GM12878 (cell line): ENCODE data around the gene PAPOLA. TPM values are rescaled to one million over a fixed set of nuclear protein-coding genes. Genes with fewer than 3 reads are reported as not detected.

Experiments
- ATAC-seq: fragments of 200-7000 bp; cut with Tn5 transposase; 3 replicates; pipeline ENCODE4 v1.9.1; 2020; ENCODE audit warnings: mild to moderate bottlenecking, moderate library complexity
- BruUV-seq: library from RNA; stranded (reverse); fragments of 400-500 nt; replicated peaks from 2 replicates; lab custom pipeline; 2021; lab: Mats Ljungman, UMichigan
- CTCF ChIA-PET: fragments of 300-600 bp; sonication (Branson Sonifier 250); formaldehyde crosslinking; extraction: SDS; loops from one replicate; lab custom pipeline; 2021; ENCODE audit warnings: inconsistent platforms; lab: Yijun Ruan, JAX
- POLR2A ChIA-PET: fragments of 350-600 bp; formaldehyde crosslinking; extraction: SDS; loops from one replicate; lab custom pipeline; 2021; ENCODE audit warnings: inconsistent platforms; lab: Charles Lee
- RAD21 ChIA-PET: fragments of 300-600 bp; sonication (Branson Sonifier 250); formaldehyde crosslinking; loops from one replicate; lab custom pipeline; 2023; ENCODE audit warnings: antibody characterized with exemption; ENCODE audit not compliant: unreplicated experiment; lab: Charles Lee
- SMC1A ChIA-PET: fragments of 300-600 bp; sonication (Branson Sonifier 250); formaldehyde crosslinking; loops from one replicate; lab custom pipeline; 2023; ENCODE audit not compliant: unreplicated experiment, uncharacterized antibody; lab: Charles Lee
- DNase-seq: peaks from one replicate; pipeline ENCODE4 v3.0.0-alpha.2; 2011; ENCODE audit warnings: low read depth, low spot score
- FAIRE-seq: peaks from 3 replicates; lab custom pipeline; 2011; peaks lifted over from hg19 to GRCh38; lab: Jason Lieb, UNC
- H2AFZ ChIP-seq: 2 replicates; pipeline ENCODE4 v1.6.0; 2011; ENCODE audit warnings: low read depth, low read length, control low read depth; ENCODE audit not compliant: control insufficient read depth
- H3K27ac ChIP-seq: 2 replicates; pipeline ENCODE4 v1.5.1; 2011; ENCODE audit warnings: control low read depth; ENCODE audit not compliant: control insufficient read depth, insufficient read depth
- H3K27me3 ChIP-seq, 2 experiments: replicated peaks in 1 of 2; 2 replicates each; pipeline versions ENCODE4 v1.6.0 to v1.6.1; 2011; ENCODE audit warnings: low read length in 1 of 2; ENCODE audit not compliant: control insufficient read depth in 2 of 2, insufficient read depth in 2 of 2
- H3K36me3 ChIP-seq, 2 experiments: 2 replicates each; pipeline ENCODE4 v1.5.1; 2011; ENCODE audit warnings: low read length in 1 of 2; ENCODE audit not compliant: control insufficient read depth in 2 of 2, insufficient read depth in 2 of 2
- H3K4me1 ChIP-seq: 2 replicates; pipeline ENCODE4 v1.6.1; 2011; ENCODE audit warnings: mild to moderate bottlenecking, low read length, moderate library complexity, mixed read lengths; ENCODE audit not compliant: control insufficient read depth, insufficient read depth
- H3K4me2 ChIP-seq: 2 replicates; pipeline ENCODE4 v1.6.0; 2011; ENCODE audit warnings: control low read depth; ENCODE audit not compliant: control insufficient read depth, insufficient read depth
- H3K4me3 ChIP-seq: fragments of 200-600 bp; sonication (generic); 2 replicates; pipeline ENCODE4 v1.5.1; 2016
- H3K79me2 ChIP-seq: 2 replicates; pipeline ENCODE4 v1.6.0; 2011; ENCODE audit warnings: low read length; ENCODE audit not compliant: control insufficient read depth, insufficient read depth
- H3K9ac ChIP-seq: 2 replicates; pipeline ENCODE4 v1.8.0; 2011; ENCODE audit warnings: low read length, control low read depth, mixed read lengths; ENCODE audit not compliant: control insufficient read depth, insufficient read depth
- H3K9me3 ChIP-seq: replicated peaks from 3 replicates; pipeline ENCODE4 v1.5.1; 2011; ENCODE audit warnings: mild to moderate bottlenecking, low read length; ENCODE audit not compliant: control insufficient read depth, insufficient read depth
- H4K20me1 ChIP-seq: 2 replicates; pipeline ENCODE4 v1.6.0; 2011; ENCODE audit not compliant: control insufficient read depth, insufficient read depth
- BACH1 ChIP-seq: fragments of 450-650 bp; IDR thresholded peaks from 2 replicates; pipeline ENCODE4 v1.6.1; 2017; ENCODE audit warnings: mild to moderate bottlenecking, borderline replicate concordance
- BCL11A ChIP-seq: IDR thresholded peaks from 2 replicates; pipeline ENCODE4 v1.6.1; 2011; ENCODE audit warnings: low read depth, low read length
- BRCA1 ChIP-seq: IDR thresholded peaks from 2 replicates; pipeline ENCODE4 v1.6.1; 2011; ENCODE audit warnings: low read depth, low read length, improper control_type of control experiment
- ELK1 ChIP-seq: IDR thresholded peaks from 2 replicates; pipeline ENCODE4 v1.6.1; 2012; ENCODE audit warnings: low read depth, low read length, improper control_type of control experiment
- MEF2A ChIP-seq: IDR thresholded peaks from 2 replicates; pipeline ENCODE4 v1.6.1; 2011; ENCODE audit warnings: low read depth, mild to moderate bottlenecking, low read length, moderate library complexity; ENCODE audit not compliant: insufficient read depth
- MLLT1 ChIP-seq: fragments of 450-650 bp; IDR thresholded peaks from 2 replicates; pipeline ENCODE4 v1.6.1; 2016; ENCODE audit warnings: mild to moderate bottlenecking
- MYC ChIP-seq: IDR thresholded peaks from 2 replicates; pipeline ENCODE4 v1.6.1; 2011; ENCODE audit warnings: mild to moderate bottlenecking, low read length, moderate library complexity, inconsistent platforms; ENCODE audit not compliant: insufficient read depth, insufficient replicate concordance, insufficient read length, severe bottlenecking
- NFYB ChIP-seq: IDR thresholded peaks from 2 replicates; pipeline ENCODE4 v1.6.1; 2011; ENCODE audit warnings: low read depth, mild to moderate bottlenecking, low read length, improper control_type of control experiment, moderate library complexity; ENCODE audit not compliant: insufficient read depth
- PAX8 ChIP-seq: fragments of 450-650 bp; IDR thresholded peaks from 2 replicates; pipeline ENCODE4 v1.6.1; 2017; ENCODE audit warnings: mild to moderate bottlenecking, moderate library complexity
- POLR2A ChIP-seq: IDR thresholded peaks from 2 replicates; pipeline ENCODE4 v1.6.1; 2011; ENCODE audit warnings: low read depth, mild to moderate bottlenecking, low read length
- RUNX3 ChIP-seq: IDR thresholded peaks from 2 replicates; pipeline ENCODE4 v1.6.1; 2012; ENCODE audit warnings: low read length, inconsistent platforms
- SPI1 ChIP-seq: IDR thresholded peaks from 2 replicates; pipeline ENCODE4 v1.6.1; 2011; ENCODE audit warnings: low read depth, mild to moderate bottlenecking, low read length, moderate library complexity, borderline replicate concordance; ENCODE audit not compliant: insufficient read depth
- USF2 ChIP-seq: IDR thresholded peaks from 2 replicates; pipeline ENCODE4 v1.6.1; 2011; ENCODE audit warnings: low read depth, low read length, improper control_type of control experiment, borderline replicate concordance
- WRNIP1 ChIP-seq: IDR thresholded peaks from 2 replicates; pipeline ENCODE4 v1.6.1; 2011; ENCODE audit warnings: low read depth, low read length, improper control_type of control experiment, borderline replicate concordance
- WGBS: methylation state at CpG from one replicate; pipeline ENCODE4 v1.1.6; 2016; ENCODE audit warnings: low lambda C conversion rate; ENCODE audit not compliant: insufficient replicate concordance, insufficient coverage; ENCODE audit errors: missing lambda C conversion rate; 5-methylcytosine and 5-hydroxymethylcytosine counted together
- in situ Hi-C: fragments of 300-500 bp; cut with MboI; formaldehyde crosslinking; loops from 9 replicates; pipeline ENCODE4 v1.14.3; 2018; ENCODE audit warnings: mixed read lengths
- intact Hi-C: fragments of 100-400 bp; cut with micrococcal nuclease; formaldehyde crosslinking; loops from one replicate; pipeline ENCODE4 v1.14.2; 2022; ENCODE audit not compliant: unreplicated experiment
- polyA plus RNA-seq, 11 experiments: library from polyadenylated mRNA; depleted of rRNA in 4 of 11; unstranded in 6 of 11; stranded (reverse) in 5 of 11; fragments of >200 nt; fragmentation: Nextera tagmentation in 4 of 11; fragmentation: Illumina TruSeq in 1 of 11; extraction: Ambion mirVana in 4 of 11; extraction: Trizol in 1 of 11; gene quantifications; 1 replicate in 1 of 11; 2 replicates in 10 of 11; pipeline versions ENCODE4 v1.2.1 to v1.2.3, GENCODE V29; 2011 to 2016; ENCODE audit warnings: inconsistent platforms in 2 of 11, missing spikeins in 2 of 11, low read depth in 1 of 11
- total RNA-seq, 4 experiments: library from RNA; depleted of rRNA in 3 of 4; stranded (reverse); fragments of >200 nt in 3 of 4; fragmentation: Illumina TruSeq in 1 of 4; extraction: Trizol in 1 of 4; gene quantifications; 2 replicates each; pipeline versions ENCODE4 v1.2.1 to v1.2.3, GENCODE V29; 2013 to 2021

Gene PAPOLA
- total and polyA plus RNA-seq, 10 of the 15 experiments (the other 5 are each of a cell fraction or from before 2014, with no cell fraction given), result 46.0 to 185 (median 114) TPM

GRCh38 chr14:96519970-96520369, 17.8 kb downstream of the PAPOLA start:
- Histone ChIP-seq H3K27ac (peak overlapping the region; percentile 13; the same call in 1 of the 2 replicates), H4K20me1 (peaks cover 2% of the 10 kb centered on the region; the same call in 1 of the 2 replicates)
- peak; percentile 84 for ATAC-seq
- no peak for TF ChIP-seq MEF2A
- TF ChIP-seq SPI1, result peak; percentile 75; the same call in 1 of the 2 replicates
- TF ChIP-seq RUNX3, result 0 out of 2 replicates have a peak, but pooled peaks have one; percentile 20
- TF ChIP-seq POLR2A, result no peak
- TF ChIP-seq, all 136 proteins: peak for 2
- Histone ChIP-seq H3K9me3 (no peaks in the 10 kb centered on the region), H3K4me1 (peaks cover 20% of the 10 kb centered on the region), H3K9ac (no peak overlapping the region), H3K36me3 (peaks cover 4 to 19% of the 10 kb centered on the region in 2 experiments), H3K79me2 (peaks cover 69% of the 10 kb centered on the region), H3K27me3 (no peaks in the 10 kb centered on the region), H2AFZ (no peak overlapping the region), H3K4me3 (no peak overlapping the region), H3K4me2 (0 out of 2 replicates have a peak overlapping the region, but pooled peaks have one; percentile 19)
- no TSS peak for BruUV-seq
- ChIA-PET CTCF (no interaction called here), POLR2A (interaction anchor here (1.6 kb wide), 1 partner anchor 17 kb away, joined by 3 read pairs; the partner anchor contains the start of gene PAPOLA), RAD21 (no interaction called here), SMC1A (interaction anchor here (1.8 kb wide), 1 partner anchor 16 kb away, joined by 5 read pairs; no protein-coding TSS in a partner anchor)
- in situ Hi-C loops, result no loop called here
- WGBS, result 24% methylated on average over 4 of the region's 4 CpGs
- DNase-seq (no peak), FAIRE-seq (no peak)
- intact Hi-C loops, result no loop called here

- intact Hi-C loops (no loop called here), in situ Hi-C loops (no loop called here)
- no peaks in the 10 kb centered on the region for H4K20me1 ChIP-seq
- TF ChIP-seq PAX8, result no peak
- no peak for TF ChIP-seq WRNIP1
- no peak for TF ChIP-seq BACH1
- no peak for TF ChIP-seq USF2
- TF ChIP-seq BRCA1, result no peak
- TF ChIP-seq MYC, result no peak
- no peak for TF ChIP-seq NFYB
- no peak for TF ChIP-seq ELK1
- TF ChIP-seq BCL11A, result no peak
- no peak for TF ChIP-seq MLLT1
Measured at GRCh38 chr14:96525452-96525851, 23.3 kb downstream of the PAPOLA start.

More at GRCh38 chr14:96525452-96525851, 23.3 kb downstream of the PAPOLA start:
- WGBS, result 98% methylated on average over 5 of the region's 5 CpGs
- ATAC-seq (no peak), DNase-seq (no peak), FAIRE-seq (no peak)
- POLR2A ChIA-PET, result no interaction called here
- H3K27me3 ChIP-seq, result no peaks in the 10 kb centered on the region
- SMC1A ChIA-PET, result interaction anchor here (1.0 to 2.4 kb wide), 5 partner anchors 11 to 46 kb away, joined by 3 to 12 read pairs (median 4); partner anchors contain the start of gene PAPOLA
- no TSS peak for BruUV-seq
- no peak overlapping the region for H3K9ac ChIP-seq
- H3K4me2 ChIP-seq, result no peak overlapping the region
- CTCF ChIA-PET, result interaction anchor here (1.1 to 1.2 kb wide), 2 partner anchors 13 to 25 kb away, joined by 3 to 4 read pairs; no protein-coding TSS in a partner anchor
- peaks cover 16% of the 10 kb centered on the region for H3K79me2 ChIP-seq
- H3K36me3 ChIP-seq, result peaks cover 6 to 25% of the 10 kb centered on the region in 2 experiments
- H3K27ac ChIP-seq, result no peak overlapping the region
- H3K9me3 ChIP-seq, result no peaks in the 10 kb centered on the region
- RAD21 ChIA-PET, result no interaction called here
- H3K4me3 ChIP-seq, result no peak overlapping the region
- H2AFZ ChIP-seq, result no peak overlapping the region
- H3K4me1 ChIP-seq, result 0 out of 2 replicates have a peak, but pooled peaks cover under 1% of the 10 kb centered on the region
